ENCODE results near the gene QKI.

DNA sequence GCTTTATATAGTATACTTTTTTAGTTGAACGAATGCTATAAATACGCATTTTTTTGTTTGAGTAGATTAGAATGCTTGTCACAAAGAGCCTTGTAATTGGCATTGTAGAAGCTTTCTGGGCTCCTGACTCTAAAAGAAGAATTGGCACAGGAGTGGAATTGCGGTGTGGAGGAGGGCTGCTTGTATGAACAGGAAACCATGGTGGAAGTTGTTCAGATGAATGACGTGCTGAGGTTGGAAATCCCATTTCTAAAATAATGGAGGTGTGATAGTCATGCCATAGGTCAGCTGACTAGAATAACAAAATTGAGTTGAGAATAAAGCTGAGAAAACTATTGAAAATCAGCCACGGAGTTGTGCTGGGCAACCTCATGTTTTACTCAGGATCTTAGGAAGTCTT is 174.9 kb downstream of the QKI start:
- no peak for TF ChIP-seq POLR2A (IDR thresholded peaks at IDR 0.05; ENCODE audit: low read depth, low read length)
- TF ChIP-seq POLR2AphosphoS5 (IDR thresholded peaks at IDR 0.05; ENCODE audit: low read depth, low read length): no peak
- no peak for TF ChIP-seq POU2F2 (IDR thresholded peaks at IDR 0.05; ENCODE audit: low read depth, low read length)

Data from GM12891 (cell line).